Uterus (tissue), 4 donors: ENCODE data around the gene TMEM175. TPM values are rescaled to one million over a fixed set of nuclear protein-coding genes. Genes with fewer than 3 reads are reported as not detected.
"Not testable (repeated sequence)": the region's sequence is repeated elsewhere in the genome, so short reads cannot be mapped to it uniquely, and the experiment has no call there.

Source experiments
- DNase-seq, 2 donors: peaks; one replicate each; pipeline ENCODE4 v3.0.0-alpha.2; 2019 to 2020
- H3K27ac ChIP-seq, 2 donors: fragments of 200-600 bp; sonication (generic); 1 replicate in 1 of 2; 2 replicates in 1 of 2; pipeline ENCODE4 v1.5.1; 2016 to 2018
- H3K27me3 ChIP-seq, 2 donors: fragments of 200-600 bp; sonication (generic); one replicate each; pipeline ENCODE4 v1.5.1; 2018 to 2019; ENCODE audit warnings: control low read depth in 1 of 2
- H3K36me3 ChIP-seq, 2 donors: fragments of 200-600 bp; sonication (generic); one replicate each; pipeline ENCODE4 v1.5.1; 2019; ENCODE audit warnings: control low read depth in 1 of 2
- H3K4me1 ChIP-seq, 2 donors: fragments of 200-600 bp; sonication (generic); one replicate each; pipeline ENCODE4 v1.5.1; 2018 to 2019; ENCODE audit warnings: control low read depth in 1 of 2
- H3K4me3 ChIP-seq, 2 donors: fragments of 200-600 bp; sonication (generic); 1 replicate in 1 of 2; 2 replicates in 1 of 2; pipeline ENCODE4 v1.5.1; 2018 to 2019; ENCODE audit warnings: mild to moderate bottlenecking in 1 of 2
- H3K9me3 ChIP-seq, 2 donors: fragments of 200-600 bp; sonication (generic); one replicate each; pipeline ENCODE4 v1.5.1; 2019; ENCODE audit warnings: control low read depth in 1 of 2
- POLR2A ChIP-seq, 2 donors: fragments of 450-650 bp; IDR thresholded peaks; one replicate each; pipeline ENCODE4 v1.6.1; 2016; ENCODE audit warnings: antibody characterized with exemption in 2 of 2, mild to moderate bottlenecking in 1 of 2, moderate library complexity in 1 of 2
- intact Hi-C: fragments of 100-400 bp; cut with DNase I; formaldehyde crosslinking; loops from one replicate; pipeline ENCODE4 v1.15.1; 2023; ENCODE audit warnings: low total_unique reads
- total RNA-seq, 4 donors: library from RNA; depleted of rRNA in 3 of 4; stranded (reverse); fragments of >200 nt in 3 of 4; gene quantifications; one replicate each; pipeline versions ENCODE4 v1.1.0 to v1.2.4, GENCODE V29; 2014 to 2023
- TF ChIP-seq, protein P1 (sequence below), 4 experiments: fragments of 200-600 bp in 2 of 4; fragments of 450-650 bp in 2 of 4; sonication (generic) in 2 of 4; IDR thresholded peaks; one replicate each; pipeline ENCODE4 v1.5.1; 2016 to 2019; ENCODE audit warnings: antibody characterized with exemption in 4 of 4, mild to moderate bottlenecking in 2 of 4, moderate library complexity in 1 of 4
- donor health status: DM: yes; HTN: yes; CAD: no.

The TMEM175 gene
- total RNA-seq, 4 donors from 2014 or later, result 9.9 to 39.7 (median 26.3) TPM

DNA sequence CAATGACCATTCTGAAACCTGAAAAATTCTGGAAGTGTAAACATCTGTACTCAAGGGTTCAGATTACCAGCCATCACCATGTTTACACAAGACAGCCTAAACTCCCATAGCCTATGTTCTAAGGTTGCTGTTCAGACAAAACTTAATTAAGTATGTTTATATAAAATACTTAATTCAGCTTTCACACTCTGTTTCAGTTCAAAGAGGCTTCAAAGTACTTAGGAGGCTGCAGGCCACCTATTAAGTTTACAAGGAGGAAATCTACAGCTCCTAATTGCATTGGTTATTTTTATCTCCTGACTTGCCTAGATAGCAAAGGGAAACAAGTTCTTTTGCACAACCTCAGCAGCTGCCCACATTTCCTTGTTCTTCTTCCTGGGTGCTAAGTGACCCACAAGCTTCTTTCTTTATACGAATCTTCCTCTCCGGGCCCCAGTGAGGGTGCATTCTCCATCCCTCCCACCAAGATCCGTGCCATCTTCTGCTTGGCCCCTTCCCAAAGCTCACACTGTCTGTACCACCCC is 2.2 kb upstream of the TMEM175 start:
- Histone ChIP-seq H3K4me3 (no peak overlapping the region), H3K27ac (no peak overlapping the region), H3K4me1 (peaks cover 15 to 18% of the 10 kb centered on the region in 2 donors), H3K27me3 (no peaks in the 10 kb centered on the region), H3K36me3 (no peaks in the 10 kb centered on the region), H3K9me3 (no peaks in the 10 kb centered on the region)
- TF ChIP-seq, protein P1, sequence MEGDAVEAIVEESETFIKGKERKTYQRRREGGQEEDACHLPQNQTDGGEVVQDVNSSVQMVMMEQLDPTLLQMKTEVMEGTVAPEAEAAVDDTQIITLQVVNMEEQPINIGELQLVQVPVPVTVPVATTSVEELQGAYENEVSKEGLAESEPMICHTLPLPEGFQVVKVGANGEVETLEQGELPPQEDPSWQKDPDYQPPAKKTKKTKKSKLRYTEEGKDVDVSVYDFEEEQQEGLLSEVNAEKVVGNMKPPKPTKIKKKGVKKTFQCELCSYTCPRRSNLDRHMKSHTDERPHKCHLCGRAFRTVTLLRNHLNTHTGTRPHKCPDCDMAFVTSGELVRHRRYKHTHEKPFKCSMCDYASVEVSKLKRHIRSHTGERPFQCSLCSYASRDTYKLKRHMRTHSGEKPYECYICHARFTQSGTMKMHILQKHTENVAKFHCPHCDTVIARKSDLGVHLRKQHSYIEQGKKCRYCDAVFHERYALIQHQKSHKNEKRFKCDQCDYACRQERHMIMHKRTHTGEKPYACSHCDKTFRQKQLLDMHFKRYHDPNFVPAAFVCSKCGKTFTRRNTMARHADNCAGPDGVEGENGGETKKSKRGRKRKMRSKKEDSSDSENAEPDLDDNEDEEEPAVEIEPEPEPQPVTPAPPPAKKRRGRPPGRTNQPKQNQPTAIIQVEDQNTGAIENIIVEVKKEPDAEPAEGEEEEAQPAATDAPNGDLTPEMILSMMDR (IDR thresholded peaks at IDR 0.05), result no peak
- no peak for TF ChIP-seq POLR2A (IDR thresholded peaks at IDR 0.05)
- intact Hi-C loops, result no loop called here
- no peak for DNase-seq

DNA sequence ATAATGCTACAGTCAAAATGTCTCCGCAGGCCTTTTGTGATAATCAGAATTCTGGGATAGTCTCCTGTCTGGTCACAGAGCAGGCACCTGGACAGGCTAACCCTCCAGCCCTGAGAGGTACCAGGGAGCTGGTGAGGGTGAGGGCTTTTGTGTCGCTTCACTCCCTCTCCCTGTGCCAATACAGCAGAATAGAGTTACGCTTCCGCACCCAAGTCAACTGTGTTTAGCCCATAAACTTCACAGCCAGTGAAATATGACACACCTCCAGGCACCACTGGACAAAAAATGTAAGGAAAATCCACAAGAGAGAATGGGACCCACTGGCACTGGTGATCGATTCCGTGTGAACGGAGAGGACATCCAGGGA is 1.4 kb upstream of the TMEM175 start:
- intact Hi-C loops, result no loop called here
- Histone ChIP-seq H3K36me3 (no peaks in the 10 kb centered on the region), H3K4me1 (peaks cover 15% of the 10 kb centered on the region in 2 donors), H3K4me3 (peak overlapping the region; percentile 79 to 100), H3K9me3 (no peaks in the 10 kb centered on the region), H3K27me3 (no peaks in the 10 kb centered on the region), H3K27ac (peak overlapping the region in 1 of 2 donors; percentile 89)
- DNase-seq, result no peak
- TF ChIP-seq, protein P1 (IDR thresholded peaks at IDR 0.05), result no peak
- no peak for TF ChIP-seq POLR2A (IDR thresholded peaks at IDR 0.05)

DNA sequence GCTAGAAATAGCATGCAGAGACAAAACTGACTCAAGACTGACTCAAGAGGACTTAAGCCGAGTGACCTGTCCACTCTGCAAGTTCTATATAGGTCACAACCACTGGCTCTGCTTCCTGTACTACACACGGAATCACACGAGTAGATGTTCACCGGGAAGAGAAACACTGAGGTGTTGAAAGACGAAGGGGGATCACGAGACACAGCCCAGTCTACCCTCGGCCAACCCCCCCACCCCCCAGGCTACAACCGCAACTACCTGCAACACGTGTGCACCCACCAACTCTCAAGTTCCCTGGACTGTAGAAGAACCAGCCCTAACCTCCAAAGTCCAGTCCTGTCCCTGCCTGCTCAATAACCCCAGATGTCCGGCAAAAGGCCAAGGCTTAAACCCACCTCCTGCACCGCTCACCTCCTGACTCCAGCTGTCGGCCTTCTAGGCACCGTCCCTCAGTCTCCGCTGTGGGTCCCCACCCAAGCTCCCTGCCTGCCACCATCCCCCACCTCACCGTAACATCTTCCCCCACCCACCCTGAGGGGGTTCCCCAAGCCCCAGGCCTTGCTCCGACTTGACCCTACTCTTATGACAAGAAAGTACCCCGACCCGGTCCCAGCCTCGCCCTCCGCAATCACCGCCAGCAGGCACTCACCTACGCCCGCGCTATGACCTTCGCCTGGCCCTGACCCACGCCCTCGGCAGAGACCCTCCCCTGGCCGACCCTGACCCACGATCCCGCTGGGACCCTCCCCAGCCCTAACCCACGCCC is 883 bp upstream of the TMEM175 start:
- Histone ChIP-seq H3K4me3 (peak overlapping the region; percentile 79 to 100), H3K27me3 (no peaks in the 10 kb centered on the region), H3K9me3 (no peaks in the 10 kb centered on the region), H3K36me3 (no peaks in the 10 kb centered on the region), H3K27ac (peak overlapping the region; percentile 50 to 89), H3K4me1 (peaks cover 15% of the 10 kb centered on the region in 2 donors)
- no peak for DNase-seq
- no peak for TF ChIP-seq POLR2A (IDR thresholded peaks at IDR 0.05)
- TF ChIP-seq, protein P1 (IDR thresholded peaks at IDR 0.05), result no peak
- intact Hi-C loops, result no loop called here

DNA sequence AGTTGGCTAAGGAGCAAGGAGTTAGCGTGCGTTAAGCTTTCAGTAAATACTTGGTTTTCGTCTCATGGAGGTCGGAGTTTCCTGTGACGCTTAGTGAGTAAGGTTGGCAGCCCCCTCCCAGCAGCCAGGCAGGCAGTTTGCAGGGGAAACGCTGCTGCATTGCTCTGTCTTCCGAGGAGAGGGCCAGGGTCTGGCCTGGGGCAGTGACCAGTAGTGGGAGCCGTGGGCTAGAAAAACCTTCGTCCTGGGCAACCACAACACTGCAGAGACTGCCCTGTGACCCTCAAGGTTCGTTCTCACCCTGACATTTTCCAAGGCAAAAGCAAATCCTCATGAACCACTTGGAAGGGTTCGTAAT is 432 bp downstream of the TMEM175 start:
- Histone ChIP-seq H3K4me1 (peaks cover 15% of the 10 kb centered on the region in 2 donors), H3K27me3 (no peaks in the 10 kb centered on the region), H3K9me3 (no peaks in the 10 kb centered on the region), H3K27ac (peak overlapping the region; percentile 73 to 89), H3K4me3 (peak overlapping the region; percentile 79 to 100), H3K36me3 (no peaks in the 10 kb centered on the region)
- intact Hi-C loops, result no loop called here
- no peak for DNase-seq
- TF ChIP-seq, protein P1 (IDR thresholded peaks at IDR 0.05), result no peak
- TF ChIP-seq POLR2A (IDR thresholded peaks at IDR 0.05), result no peak

DNA sequence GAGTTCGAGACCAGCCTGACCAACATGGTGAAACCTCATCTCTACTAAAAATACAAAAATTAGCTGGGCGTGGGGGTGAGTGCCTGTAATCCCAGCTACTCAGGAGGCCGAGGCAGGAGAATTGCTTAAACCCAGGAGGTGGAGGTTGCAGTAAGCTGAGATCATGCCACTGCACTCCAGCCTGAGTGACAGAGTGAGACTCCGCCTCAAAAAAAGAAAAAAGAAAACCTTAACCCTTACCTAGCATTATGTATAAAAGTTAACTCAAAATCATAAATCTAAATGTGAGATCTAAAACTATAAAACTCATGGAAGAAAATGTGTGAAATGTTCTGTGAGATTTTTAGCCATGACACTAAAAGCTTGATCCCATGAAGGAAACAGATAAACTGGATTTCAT is 7.2 kb downstream of the TMEM175 start:
- H3K27me3 ChIP-seq, H3K9me3 ChIP-seq, H3K4me3 ChIP-seq, intact Hi-C loops, H3K36me3 ChIP-seq, H3K4me1 ChIP-seq, DNase-seq, H3K27ac ChIP-seq: not testable (repeated sequence)
